ENCODE data around the gene WFDC10A. TPM values are rescaled to one million over a fixed set of nuclear protein-coding genes. Genes with fewer than 3 reads are reported as not detected.

Gene WFDC10A
- total and polyA plus RNA-seq, 10 of the 15 experiments (the other 5 are each of a cell fraction or from before 2014, with no cell fraction given), result not detected

DNA sequence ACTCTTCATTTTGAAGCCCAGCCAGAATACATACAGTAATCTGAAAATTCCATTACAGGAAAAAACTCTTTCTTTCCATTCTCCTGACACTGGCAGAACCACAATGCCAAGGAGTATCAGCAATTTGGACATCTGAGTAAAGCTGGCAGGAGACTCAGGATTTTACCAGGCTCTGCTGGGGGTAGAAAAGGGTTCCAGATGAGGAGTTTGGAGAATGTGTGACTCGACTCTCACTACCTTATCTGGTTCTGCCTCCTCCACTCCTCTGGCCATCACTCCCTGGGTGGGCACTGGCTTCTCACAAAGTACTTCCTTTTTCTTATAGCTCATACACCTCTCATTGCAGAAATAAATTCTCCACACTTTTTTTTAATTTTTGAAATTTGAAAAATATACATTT lies 39.8 kb upstream of the WFDC10A start:
- H3K9me3 ChIP-seq (replicated peaks; ENCODE audit: control insufficient read depth, insufficient read depth, low read length), result no peaks in the 10 kb centered on the region
- H3K27me3 ChIP-seq (replicated peaks in 1 of 2; ENCODE audit: control insufficient read depth in 2 of 2, insufficient read depth in 2 of 2, low read length in 1 of 2), result no peaks in the 10 kb centered on the region; a peak in 2 of 4 replicates
- POLR2A ChIA-PET, result no interaction called here
- no peaks in the 10 kb centered on the region for H3K79me2 ChIP-seq (ENCODE audit: control insufficient read depth, insufficient read depth, low read length)
- DNase-seq (ENCODE audit: low read depth, low spot score), result no peak
- no peak overlapping the region for H2AFZ ChIP-seq (ENCODE audit: control insufficient read depth, low read depth, low read length)
- no peaks in the 10 kb centered on the region for H4K20me1 ChIP-seq (ENCODE audit: control insufficient read depth, insufficient read depth)
- BruUV-seq (replicated peaks), result no TSS peak
- TF ChIP-seq RELA (IDR thresholded peaks at IDR 0.05; ENCODE audit: borderline replicate concordance, partially characterized antibody), result no peak
- no peak for TF ChIP-seq KAT2A (conservative IDR thresholded peaks at IDR 0.05; ENCODE audit: control insufficient read depth, low read depth, low read length)
- TF ChIP-seq GATAD2B (conservative IDR thresholded peaks at IDR 0.05; ENCODE audit: low read depth), result no peak
- no peak for TF ChIP-seq HCFC1 (IDR thresholded peaks at IDR 0.05; ENCODE audit: low read length)
- CTCF ChIA-PET, result interaction anchor here (1.4 kb wide), 2 partner anchors 28 to 181 kb away, joined by 3 to 8 read pairs; no protein-coding TSS in a partner anchor
- FAIRE-seq, result no peak
- SMC1A ChIA-PET (ENCODE audit: uncharacterized antibody, unreplicated experiment), result no interaction called here
- H3K9ac ChIP-seq (ENCODE audit: control insufficient read depth, insufficient read depth, low read length), result no peak overlapping the region
- RAD21 ChIA-PET (ENCODE audit: unreplicated experiment), result no interaction called here
- in situ Hi-C loops (cut with MboI), result no loop called here
- no peak overlapping the region for H3K4me2 ChIP-seq (ENCODE audit: control insufficient read depth, insufficient read depth)
- no peak overlapping the region for H3K4me3 ChIP-seq
- ATAC-seq, result no peak
- no peak overlapping the region for H3K27ac ChIP-seq (ENCODE audit: control insufficient read depth, insufficient read depth)
- intact Hi-C loops (cut with micrococcal nuclease; ENCODE audit: unreplicated experiment), result no loop called here
- H3K36me3 ChIP-seq (ENCODE audit: control insufficient read depth in 2 of 2, insufficient read depth in 2 of 2, low read length in 1 of 2), result no peaks in the 10 kb centered on the region
- no peaks in the 10 kb centered on the region for H3K4me1 ChIP-seq (ENCODE audit: control insufficient read depth, insufficient read depth, low read length)
- WGBS (ENCODE audit: insufficient coverage, insufficient replicate concordance, low lambda C conversion rate, missing lambda C conversion rate), result 0% methylated on average over 1 of the region's 1 CpG

DNA sequence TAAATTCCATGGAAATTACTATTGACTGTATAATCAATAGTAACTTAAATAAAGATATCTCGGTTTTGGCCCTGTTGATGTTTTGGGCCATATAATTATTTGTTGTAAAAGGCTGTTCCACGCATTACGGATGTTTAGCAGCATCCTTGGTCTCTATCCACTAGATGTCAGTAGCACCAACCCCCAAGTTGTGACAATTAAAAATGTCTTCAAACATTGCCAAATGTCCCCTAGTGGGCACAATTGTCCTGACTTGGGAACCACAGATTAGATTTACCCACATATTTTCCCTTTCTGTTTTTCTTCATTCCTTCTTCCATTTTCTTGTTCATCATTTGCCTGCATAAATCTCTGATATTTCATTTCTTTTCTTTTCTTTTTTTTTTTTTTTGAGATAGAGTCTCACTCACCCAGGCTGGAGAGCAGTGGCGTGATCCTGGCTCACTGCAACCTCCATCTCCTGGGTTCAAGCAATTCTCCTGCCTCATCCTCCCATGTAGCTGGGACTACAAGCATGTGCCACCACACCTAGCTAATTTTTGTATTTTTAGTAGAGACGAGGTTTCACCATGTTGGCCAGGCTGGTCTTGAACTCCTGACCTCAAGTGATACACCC lies 36.9 kb upstream of the WFDC10A start:
- Histone ChIP-seq H3K36me3 (ENCODE audit: control insufficient read depth in 2 of 2, insufficient read depth in 2 of 2, low read length in 1 of 2) (no peaks in the 10 kb centered on the region), H3K4me3 (no peak overlapping the region), H3K4me2 (ENCODE audit: control insufficient read depth, insufficient read depth) (no peak overlapping the region), H2AFZ (ENCODE audit: control insufficient read depth, low read depth, low read length) (no peak overlapping the region), H3K4me1 (ENCODE audit: control insufficient read depth, insufficient read depth, low read length) (no peaks in the 10 kb centered on the region), H3K27me3 (replicated peaks in 1 of 2; ENCODE audit: control insufficient read depth in 2 of 2, insufficient read depth in 2 of 2, low read length in 1 of 2) (no peaks in the 10 kb centered on the region; a peak in 2 of 4 replicates), H4K20me1 (ENCODE audit: control insufficient read depth, insufficient read depth) (no peaks in the 10 kb centered on the region), H3K9ac (ENCODE audit: control insufficient read depth, insufficient read depth, low read length) (no peak overlapping the region), H3K27ac (ENCODE audit: control insufficient read depth, insufficient read depth) (no peak overlapping the region), H3K9me3 (replicated peaks; ENCODE audit: control insufficient read depth, insufficient read depth, low read length) (no peaks in the 10 kb centered on the region), H3K79me2 (ENCODE audit: control insufficient read depth, insufficient read depth, low read length) (no peaks in the 10 kb centered on the region)
- POLR2A ChIA-PET, result no interaction called here
- WGBS (ENCODE audit: insufficient coverage, insufficient replicate concordance, low lambda C conversion rate, missing lambda C conversion rate), result 31% methylated on average over 5 of the region's 5 CpGs
- SMC1A ChIA-PET (ENCODE audit: uncharacterized antibody, unreplicated experiment), result interaction anchor here (0.7 to 4.1 kb wide), 2 partner anchors 178 to 603 kb away, joined by 3 to 17 read pairs; no protein-coding TSS in a partner anchor
- in situ Hi-C loops (cut with MboI), result no loop called here
- TF ChIP-seq SMC3 (IDR thresholded peaks at IDR 0.05; ENCODE audit: borderline replicate concordance, low read length) (peak; percentile 79), SMAD5 (IDR thresholded peaks at IDR 0.05; ENCODE audit: low read depth) (no peak), RAD21 (IDR thresholded peaks at IDR 0.05; ENCODE audit: insufficient read depth, low read depth, low read length) (peak; percentile 71), RUNX3 (IDR thresholded peaks at IDR 0.05; ENCODE audit: low read length) (peak; percentile 16; the same call in 1 of the 2 replicates), SPI1 (IDR thresholded peaks at IDR 0.05; ENCODE audit: borderline replicate concordance, insufficient read depth, low read depth, low read length) (no peak), CTCF (IDR thresholded peaks at IDR 0.05 in 2 of 3, conservative IDR thresholded peaks at IDR 0.05 in 1 of 3; ENCODE audit: control insufficient read depth in 2 of 3, extremely low read depth in 1 of 3, insufficient read depth in 1 of 3, low read depth in 3 of 3, low read length in 3 of 3) (peak; percentile 71 to 94 (median 82)), RFX5 (IDR thresholded peaks at IDR 0.05; ENCODE audit: low read depth, low read length) (no peak), YY1 (IDR thresholded peaks at IDR 0.05; ENCODE audit: low read depth, low read length) (peak; percentile 78), CBX3 (IDR thresholded peaks at IDR 0.05; ENCODE audit: borderline replicate concordance, low read depth) (no peak)
- no peak for DNase-seq (ENCODE audit: low read depth, low spot score)
- intact Hi-C loops (cut with micrococcal nuclease; ENCODE audit: unreplicated experiment), result loop anchor here (1.0 kb wide), 1 partner anchor 179 kb away; no protein-coding TSS in a partner anchor
- FAIRE-seq, result peak; percentile 89
- peak; percentile 92 for ATAC-seq
- CTCF ChIA-PET, result interaction anchor here (0.6 to 3.6 kb wide), 5 partner anchors 9 to 178 kb away, joined by 3 to 46 read pairs (median 4); no protein-coding TSS in a partner anchor
- RAD21 ChIA-PET (ENCODE audit: unreplicated experiment), result interaction anchor here (1.0 to 2.5 kb wide), 2 partner anchors 178 kb away, joined by 5 to 12 read pairs; no protein-coding TSS in a partner anchor
- BruUV-seq (replicated peaks), result no TSS peak
